Measurements from ENCODE around the gene SDK1.

DNA sequence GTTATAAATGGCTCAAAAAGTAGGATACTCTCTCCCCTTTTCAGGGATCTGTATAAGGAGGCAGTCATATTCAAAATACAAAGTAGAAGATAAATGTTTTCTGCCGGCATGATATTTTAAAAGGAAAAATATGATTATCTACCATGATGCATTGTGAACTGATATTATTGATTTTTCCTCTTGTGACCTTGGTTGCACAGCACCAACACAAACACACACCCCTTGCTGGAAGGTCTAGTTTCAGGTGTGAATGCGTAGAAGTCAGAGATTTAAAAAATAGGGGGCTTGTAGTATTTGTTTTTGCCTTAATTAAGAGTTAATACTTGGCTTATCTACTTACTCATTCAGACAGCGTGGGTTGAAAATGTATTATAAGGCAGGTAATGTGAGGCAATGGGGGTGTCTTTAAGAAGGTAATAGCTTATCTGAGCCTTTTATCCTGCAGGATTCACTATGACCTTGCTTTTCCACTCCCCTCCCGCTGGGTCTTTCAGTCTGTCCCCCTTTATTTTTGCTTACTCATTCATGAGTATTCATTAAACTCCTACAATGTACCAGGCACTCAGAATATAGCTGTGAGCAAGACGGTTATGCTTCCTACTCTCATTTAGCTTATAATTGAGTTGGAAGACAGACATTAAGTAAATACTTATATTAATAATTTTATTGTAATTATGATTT lies 390.6 kb downstream of the SDK1 start:
- TF ChIP-seq, protein P1, sequence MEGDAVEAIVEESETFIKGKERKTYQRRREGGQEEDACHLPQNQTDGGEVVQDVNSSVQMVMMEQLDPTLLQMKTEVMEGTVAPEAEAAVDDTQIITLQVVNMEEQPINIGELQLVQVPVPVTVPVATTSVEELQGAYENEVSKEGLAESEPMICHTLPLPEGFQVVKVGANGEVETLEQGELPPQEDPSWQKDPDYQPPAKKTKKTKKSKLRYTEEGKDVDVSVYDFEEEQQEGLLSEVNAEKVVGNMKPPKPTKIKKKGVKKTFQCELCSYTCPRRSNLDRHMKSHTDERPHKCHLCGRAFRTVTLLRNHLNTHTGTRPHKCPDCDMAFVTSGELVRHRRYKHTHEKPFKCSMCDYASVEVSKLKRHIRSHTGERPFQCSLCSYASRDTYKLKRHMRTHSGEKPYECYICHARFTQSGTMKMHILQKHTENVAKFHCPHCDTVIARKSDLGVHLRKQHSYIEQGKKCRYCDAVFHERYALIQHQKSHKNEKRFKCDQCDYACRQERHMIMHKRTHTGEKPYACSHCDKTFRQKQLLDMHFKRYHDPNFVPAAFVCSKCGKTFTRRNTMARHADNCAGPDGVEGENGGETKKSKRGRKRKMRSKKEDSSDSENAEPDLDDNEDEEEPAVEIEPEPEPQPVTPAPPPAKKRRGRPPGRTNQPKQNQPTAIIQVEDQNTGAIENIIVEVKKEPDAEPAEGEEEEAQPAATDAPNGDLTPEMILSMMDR (IDR thresholded peaks at IDR 0.05), result no peak
- no peak for TF ChIP-seq POLR2A (IDR thresholded peaks at IDR 0.05)
